GM12878 (cell line): ENCODE results near the gene MAPKAPK2. TPM values are rescaled to one million over a fixed set of nuclear protein-coding genes. Genes with fewer than 3 reads are reported as not detected.

Experiments used
- ATAC-seq: fragments of 200-7000 bp; cut with Tn5 transposase; 3 replicates; pipeline ENCODE4 v1.9.1; 2020; ENCODE audit warnings: mild to moderate bottlenecking, moderate library complexity
- BruUV-seq: library from RNA; stranded (reverse); fragments of 400-500 nt; replicated peaks from 2 replicates; lab custom pipeline; 2021; lab: Mats Ljungman, UMichigan
- CTCF ChIA-PET: fragments of 300-600 bp; sonication (Branson Sonifier 250); formaldehyde crosslinking; extraction: SDS; loops from one replicate; lab custom pipeline; 2021; ENCODE audit warnings: inconsistent platforms; lab: Yijun Ruan, JAX
- POLR2A ChIA-PET: fragments of 350-600 bp; formaldehyde crosslinking; extraction: SDS; loops from one replicate; lab custom pipeline; 2021; ENCODE audit warnings: inconsistent platforms; lab: Charles Lee
- RAD21 ChIA-PET: fragments of 300-600 bp; sonication (Branson Sonifier 250); formaldehyde crosslinking; loops from one replicate; lab custom pipeline; 2023; ENCODE audit warnings: antibody characterized with exemption; ENCODE audit not compliant: unreplicated experiment; lab: Charles Lee
- SMC1A ChIA-PET: fragments of 300-600 bp; sonication (Branson Sonifier 250); formaldehyde crosslinking; loops from one replicate; lab custom pipeline; 2023; ENCODE audit not compliant: unreplicated experiment, uncharacterized antibody; lab: Charles Lee
- DNase-seq: peaks from one replicate; pipeline ENCODE4 v3.0.0-alpha.2; 2011; ENCODE audit warnings: low read depth, low spot score
- FAIRE-seq: peaks from 3 replicates; lab custom pipeline; 2011; peaks lifted over from hg19 to GRCh38; lab: Jason Lieb, UNC
- H2AFZ ChIP-seq: 2 replicates; pipeline ENCODE4 v1.6.0; 2011; ENCODE audit warnings: low read depth, low read length, control low read depth; ENCODE audit not compliant: control insufficient read depth
- H3K27ac ChIP-seq: 2 replicates; pipeline ENCODE4 v1.5.1; 2011; ENCODE audit warnings: control low read depth; ENCODE audit not compliant: control insufficient read depth, insufficient read depth
- H3K27me3 ChIP-seq, 2 experiments: replicated peaks in 1 of 2; 2 replicates each; pipeline versions ENCODE4 v1.6.0 to v1.6.1; 2011; ENCODE audit warnings: low read length in 1 of 2; ENCODE audit not compliant: control insufficient read depth in 2 of 2, insufficient read depth in 2 of 2
- H3K36me3 ChIP-seq, 2 experiments: 2 replicates each; pipeline ENCODE4 v1.5.1; 2011; ENCODE audit warnings: low read length in 1 of 2; ENCODE audit not compliant: control insufficient read depth in 2 of 2, insufficient read depth in 2 of 2
- H3K4me1 ChIP-seq: 2 replicates; pipeline ENCODE4 v1.6.1; 2011; ENCODE audit warnings: mild to moderate bottlenecking, low read length, moderate library complexity, mixed read lengths; ENCODE audit not compliant: control insufficient read depth, insufficient read depth
- H3K4me2 ChIP-seq: 2 replicates; pipeline ENCODE4 v1.6.0; 2011; ENCODE audit warnings: control low read depth; ENCODE audit not compliant: control insufficient read depth, insufficient read depth
- H3K4me3 ChIP-seq: fragments of 200-600 bp; sonication (generic); 2 replicates; pipeline ENCODE4 v1.5.1; 2016
- H3K79me2 ChIP-seq: 2 replicates; pipeline ENCODE4 v1.6.0; 2011; ENCODE audit warnings: low read length; ENCODE audit not compliant: control insufficient read depth, insufficient read depth
- H3K9ac ChIP-seq: 2 replicates; pipeline ENCODE4 v1.8.0; 2011; ENCODE audit warnings: low read length, control low read depth, mixed read lengths; ENCODE audit not compliant: control insufficient read depth, insufficient read depth
- H3K9me3 ChIP-seq: replicated peaks from 3 replicates; pipeline ENCODE4 v1.5.1; 2011; ENCODE audit warnings: mild to moderate bottlenecking, low read length; ENCODE audit not compliant: control insufficient read depth, insufficient read depth
- H4K20me1 ChIP-seq: 2 replicates; pipeline ENCODE4 v1.6.0; 2011; ENCODE audit not compliant: control insufficient read depth, insufficient read depth
- MEF2A ChIP-seq: IDR thresholded peaks from 2 replicates; pipeline ENCODE4 v1.6.1; 2011; ENCODE audit warnings: low read depth, mild to moderate bottlenecking, low read length, moderate library complexity; ENCODE audit not compliant: insufficient read depth
- POLR2AphosphoS2 ChIP-seq: IDR thresholded peaks from 2 replicates; pipeline ENCODE4 v1.6.1; 2011; ENCODE audit warnings: low read depth, mild to moderate bottlenecking, low read length, improper control_type of control experiment, moderate library complexity
- RELA ChIP-seq: fragments of 450-650 bp; IDR thresholded peaks from 2 replicates; pipeline ENCODE4 v1.8.0; 2014; ENCODE audit warnings: borderline replicate concordance; ENCODE audit not compliant: partially characterized antibody
- RUNX3 ChIP-seq: IDR thresholded peaks from 2 replicates; pipeline ENCODE4 v1.6.1; 2012; ENCODE audit warnings: low read length, inconsistent platforms
- SP1 ChIP-seq: IDR thresholded peaks from one replicate; pipeline ENCODE4 v1.6.1; 2011; ENCODE audit warnings: low read depth, low read length
- WGBS: methylation state at CpG from one replicate; pipeline ENCODE4 v1.1.6; 2016; ENCODE audit warnings: low lambda C conversion rate; ENCODE audit not compliant: insufficient replicate concordance, insufficient coverage; ENCODE audit errors: missing lambda C conversion rate; 5-methylcytosine and 5-hydroxymethylcytosine counted together
- in situ Hi-C: fragments of 300-500 bp; cut with MboI; formaldehyde crosslinking; loops from 9 replicates; pipeline ENCODE4 v1.14.3; 2018; ENCODE audit warnings: mixed read lengths
- intact Hi-C: fragments of 100-400 bp; cut with micrococcal nuclease; formaldehyde crosslinking; loops from one replicate; pipeline ENCODE4 v1.14.2; 2022; ENCODE audit not compliant: unreplicated experiment
- polyA plus RNA-seq, 11 experiments: library from polyadenylated mRNA; depleted of rRNA in 4 of 11; unstranded in 6 of 11; stranded (reverse) in 5 of 11; fragments of >200 nt; fragmentation: Nextera tagmentation in 4 of 11; fragmentation: Illumina TruSeq in 1 of 11; extraction: Ambion mirVana in 4 of 11; extraction: Trizol in 1 of 11; gene quantifications; 1 replicate in 1 of 11; 2 replicates in 10 of 11; pipeline versions ENCODE4 v1.2.1 to v1.2.3, GENCODE V29; 2011 to 2016; ENCODE audit warnings: inconsistent platforms in 2 of 11, missing spikeins in 2 of 11, low read depth in 1 of 11
- total RNA-seq, 4 experiments: library from RNA; depleted of rRNA in 3 of 4; stranded (reverse); fragments of >200 nt in 3 of 4; fragmentation: Illumina TruSeq in 1 of 4; extraction: Trizol in 1 of 4; gene quantifications; 2 replicates each; pipeline versions ENCODE4 v1.2.1 to v1.2.3, GENCODE V29; 2013 to 2021

Gene MAPKAPK2
- total and polyA plus RNA-seq, 10 of the 15 experiments (the other 5 are each of a cell fraction or from before 2014, with no cell fraction given) = 0.72 to 92.2 (median 49.3) TPM

- Histone ChIP-seq H3K4me3 (no peak overlapping the region), H2AFZ (no peak overlapping the region), H3K27me3 (no peaks in the 10 kb centered on the region), H4K20me1 (peaks cover 17% of the 10 kb centered on the region), H3K27ac (no peak overlapping the region), H3K79me2 (peaks cover 66% of the 10 kb centered on the region), H3K9me3 (no peaks in the 10 kb centered on the region), H3K9ac (no peak overlapping the region), H3K4me2 (peak overlapping the region; percentile 38; the same call in 1 of the 2 replicates), H3K4me1 (peaks cover 24% of the 10 kb centered on the region), H3K36me3 (peaks cover 12 to 15% of the 10 kb centered on the region in 2 experiments)
- TF ChIP-seq RELA (no peak), MEF2A (no peak), RUNX3 (0 out of 2 replicates have a peak, but pooled peaks have one; percentile 13), POLR2AphosphoS2 (no peak), SP1 (no peak)
- ChIA-PET POLR2A (interaction anchor here (0.6 to 2.0 kb wide), 4 partner anchors 8 to 96 kb away, joined by 3 to 6 read pairs (median 6); no protein-coding TSS in a partner anchor), SMC1A (interaction anchor here (0.8 to 1.5 kb wide), 4 partner anchors 11 to 275 kb away, joined by 3 to 5 read pairs (median 4); no protein-coding TSS in a partner anchor), CTCF (interaction anchor here (0.8 to 1.4 kb wide), 4 partner anchors 9 to 112 kb away, joined by 4 to 7 read pairs (median 5); no protein-coding TSS in a partner anchor), RAD21 (interaction anchor here (0.8 kb wide), 1 partner anchor 22 kb away, joined by 4 read pairs; no protein-coding TSS in a partner anchor)
- intact Hi-C loops = no loop called here
- FAIRE-seq = no peak
- WGBS = 61% methylated on average over 4 of the region's 4 CpGs
- DNase-seq = no peak
- BruUV-seq = TSS peak; percentile 0
- in situ Hi-C loops = no loop called here
- ATAC-seq = no peak
These were observed 12.3 kb downstream of the MAPKAPK2 start for GRCh38 chr1:206696812-206697585.
